Neural progenitor cell (in vitro differentiated cells): ENCODE results near the gene FLT3.

ENCODE experiments used
- EZH2 ChIP-seq: fragments of 200-600 bp; sonication (generic); IDR thresholded peaks from 2 replicates; pipeline ENCODE4 v1.6.1; 2017; ENCODE audit warnings: antibody characterized with exemption, mild to moderate bottlenecking, moderate library complexity
- EZH2phosphoT487 ChIP-seq: fragments of 200-600 bp; sonication (generic); IDR thresholded peaks from 2 replicates; pipeline ENCODE4 v1.6.1; 2017; ENCODE audit warnings: antibody characterized with exemption
- TF ChIP-seq, protein P1 (sequence below): fragments of 200-600 bp; sonication (generic); IDR thresholded peaks from 2 replicates; pipeline ENCODE4 v1.5.1; 2017; ENCODE audit warnings: antibody characterized with exemption, mild to moderate bottlenecking

DNA sequence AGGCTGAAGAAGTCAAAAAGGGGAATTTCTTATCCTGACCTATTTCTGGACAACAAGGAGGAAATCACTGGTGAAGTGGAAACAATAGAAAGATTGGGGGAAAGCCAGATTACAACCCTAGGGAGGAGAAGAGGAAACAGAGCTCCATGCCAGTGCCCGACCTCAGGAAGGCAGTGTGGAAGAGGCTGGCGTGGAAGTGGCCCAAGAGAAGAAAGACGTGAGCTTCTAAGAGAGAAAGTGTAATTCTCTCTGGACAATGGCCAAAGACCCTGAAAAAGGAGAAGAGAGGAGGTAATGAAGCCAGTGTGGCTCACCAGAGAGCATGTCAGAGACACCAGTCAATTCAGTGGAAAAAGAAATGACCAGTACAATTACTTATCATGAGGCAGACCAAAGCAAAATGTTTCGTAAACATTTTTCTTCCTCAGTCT lies 59.3 kb downstream of the FLT3 start:
- TF ChIP-seq, protein P1, sequence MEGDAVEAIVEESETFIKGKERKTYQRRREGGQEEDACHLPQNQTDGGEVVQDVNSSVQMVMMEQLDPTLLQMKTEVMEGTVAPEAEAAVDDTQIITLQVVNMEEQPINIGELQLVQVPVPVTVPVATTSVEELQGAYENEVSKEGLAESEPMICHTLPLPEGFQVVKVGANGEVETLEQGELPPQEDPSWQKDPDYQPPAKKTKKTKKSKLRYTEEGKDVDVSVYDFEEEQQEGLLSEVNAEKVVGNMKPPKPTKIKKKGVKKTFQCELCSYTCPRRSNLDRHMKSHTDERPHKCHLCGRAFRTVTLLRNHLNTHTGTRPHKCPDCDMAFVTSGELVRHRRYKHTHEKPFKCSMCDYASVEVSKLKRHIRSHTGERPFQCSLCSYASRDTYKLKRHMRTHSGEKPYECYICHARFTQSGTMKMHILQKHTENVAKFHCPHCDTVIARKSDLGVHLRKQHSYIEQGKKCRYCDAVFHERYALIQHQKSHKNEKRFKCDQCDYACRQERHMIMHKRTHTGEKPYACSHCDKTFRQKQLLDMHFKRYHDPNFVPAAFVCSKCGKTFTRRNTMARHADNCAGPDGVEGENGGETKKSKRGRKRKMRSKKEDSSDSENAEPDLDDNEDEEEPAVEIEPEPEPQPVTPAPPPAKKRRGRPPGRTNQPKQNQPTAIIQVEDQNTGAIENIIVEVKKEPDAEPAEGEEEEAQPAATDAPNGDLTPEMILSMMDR, result no peak
- TF ChIP-seq EZH2phosphoT487 (no peak), EZH2 (no peak)
